Stimulated activated CD4-positive, alpha-beta T cell treated with anti-CD3 and anti-CD28 coated beads, Interleukin-15, amount 100 ng/mL, for 1 hour (primary cell): ENCODE data around the gene LAMB3.

ENCODE experiments used
- DNase-seq, 2 donors: peaks; one replicate each; pipeline ENCODE4 v3.0.0-alpha.2; 2020; ENCODE audit warnings: low read depth in 1 of 2, low spot score in 1 of 2

The LAMB3 gene

DNA sequence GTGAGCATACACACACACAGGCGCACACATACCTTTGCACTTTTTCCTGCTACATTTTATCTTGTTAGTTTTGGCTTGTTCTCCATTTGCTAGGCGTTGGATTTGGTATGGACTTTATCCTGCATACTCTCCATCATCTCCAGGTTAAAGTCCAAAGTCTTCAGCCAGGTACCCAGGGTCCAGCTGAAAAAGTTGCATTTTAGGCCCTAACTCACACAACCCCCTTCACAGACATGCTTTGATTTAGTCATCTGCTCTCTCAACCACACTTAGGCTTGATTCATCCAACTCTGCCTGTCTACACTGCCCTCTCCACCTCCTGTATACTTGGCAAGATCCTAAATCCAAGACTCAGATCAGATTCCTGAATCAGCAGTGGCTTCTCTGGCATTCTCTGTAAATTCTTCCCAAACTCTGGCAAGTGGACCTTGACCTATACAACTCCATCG, 10.7 kb upstream of the LAMB3 start:
- no peak for DNase-seq

GRCh38 chr1:209661071-209661470, 8.8 kb upstream of the LAMB3 start:
- DNase-seq: no peak

- DNase-seq: no peak
Observed at GRCh38 chr1:209659909-209660308, 7.7 kb upstream of the LAMB3 start.

GRCh38 chr1:209657918-209658317, 5.7 kb upstream of the LAMB3 start:
- DNase-seq: no peak

GRCh38 chr1:209657140-209657879, 5.1 kb upstream of the LAMB3 start:
- DNase-seq: no peak

- no peak for DNase-seq
Observed at GRCh38 chr1:209655411-209656231, 3.4 kb upstream of the LAMB3 start.

- no peak for DNase-seq
Observed at GRCh38 chr1:209653915-209654351, 1.7 kb upstream of the LAMB3 start.

DNA sequence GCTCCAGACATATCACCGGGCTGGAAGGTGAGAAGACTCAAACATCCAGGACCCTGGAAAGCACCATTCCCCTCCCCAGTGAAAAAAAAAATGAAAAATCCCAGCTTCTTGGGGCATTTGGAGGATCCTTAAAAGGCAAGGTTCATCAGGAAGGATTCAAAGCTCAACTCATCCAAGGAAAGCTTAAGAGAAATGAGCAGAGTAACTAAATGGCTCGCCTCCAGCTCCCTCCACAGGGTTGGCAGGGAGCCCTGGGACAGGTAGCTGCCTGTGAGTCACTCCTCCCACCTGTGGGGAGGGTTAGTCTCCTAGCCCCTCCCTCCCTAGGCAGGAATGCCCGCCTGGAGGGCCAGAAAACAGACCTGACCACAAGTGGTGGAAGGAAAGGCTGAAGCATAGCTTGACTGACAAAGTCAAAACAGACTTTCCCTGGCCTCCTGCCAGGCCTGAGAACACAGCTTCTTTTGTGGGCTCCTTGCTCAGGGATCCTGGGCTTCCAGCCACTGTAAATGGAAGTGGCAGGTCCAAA, 712 bp upstream of the LAMB3 start:
- peak in 1 of 2 donors; percentile 17 for DNase-seq

DNA sequence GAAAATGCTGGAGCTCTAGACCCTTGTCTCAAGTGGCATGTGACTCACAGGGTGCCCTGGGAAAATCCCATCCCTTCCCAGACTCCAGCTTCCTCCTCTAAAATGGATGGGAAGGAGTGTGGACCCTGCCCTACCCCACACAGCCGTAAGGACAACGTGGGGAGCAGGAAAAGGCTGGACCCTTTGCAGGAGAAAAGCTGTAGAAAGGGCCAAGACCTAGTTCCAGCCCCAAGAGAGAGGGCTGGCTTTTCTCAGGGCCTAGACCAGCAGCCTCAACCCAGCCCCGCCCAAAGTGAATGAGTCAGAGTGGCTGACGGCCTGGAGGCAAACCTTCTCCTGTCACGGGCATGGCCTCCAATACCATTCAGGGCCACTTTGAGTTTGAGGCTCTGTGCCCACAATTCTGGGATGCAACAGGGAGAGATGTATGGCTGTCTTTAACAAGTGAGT, 1.1 kb downstream of the LAMB3 start:
- DNase-seq: peak in 1 of 2 donors; percentile 21

GRCh38 chr1:209650454-209650853, 1.8 kb downstream of the LAMB3 start:
- DNase-seq: no peak

DNA sequence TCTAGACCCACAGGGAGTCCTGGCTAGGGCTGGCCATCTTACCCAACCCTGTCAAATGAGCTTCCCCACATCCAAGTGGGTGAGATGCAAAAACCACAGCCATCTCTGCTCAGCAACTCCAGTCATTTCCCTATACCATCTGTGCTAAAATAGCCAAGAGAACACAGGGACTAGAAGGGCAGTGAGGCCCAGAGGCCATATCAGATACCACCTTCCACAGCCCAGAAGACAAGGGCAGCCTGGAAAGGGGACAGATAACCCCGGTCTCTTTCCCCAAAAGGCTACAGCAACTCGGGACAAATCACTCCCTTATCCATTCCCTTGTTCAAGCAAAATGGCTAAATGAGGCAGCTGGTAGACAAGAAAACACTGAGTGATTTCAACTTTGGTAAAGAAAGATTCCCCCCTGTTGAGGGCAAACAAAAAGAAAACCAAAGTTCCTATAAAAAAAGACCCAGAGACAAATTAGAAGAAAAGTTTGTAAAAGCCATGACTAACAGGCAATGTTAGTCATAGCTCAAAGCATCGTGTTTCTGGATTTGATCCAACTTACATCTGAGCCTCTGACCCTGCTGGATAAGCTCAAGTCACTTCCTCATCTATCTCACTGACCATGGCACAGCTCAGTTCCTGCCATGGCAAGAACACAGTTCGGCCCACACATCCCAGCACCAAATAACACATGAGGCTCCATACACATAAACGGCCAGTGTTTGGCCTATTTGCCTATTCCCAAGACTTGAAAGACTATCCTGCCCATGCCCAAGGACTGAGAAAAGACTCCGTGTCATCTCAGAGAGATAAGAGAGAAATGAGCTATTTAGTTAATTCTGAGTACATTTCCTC, 3.1 kb downstream of the LAMB3 start:
- no peak for DNase-seq

DNA sequence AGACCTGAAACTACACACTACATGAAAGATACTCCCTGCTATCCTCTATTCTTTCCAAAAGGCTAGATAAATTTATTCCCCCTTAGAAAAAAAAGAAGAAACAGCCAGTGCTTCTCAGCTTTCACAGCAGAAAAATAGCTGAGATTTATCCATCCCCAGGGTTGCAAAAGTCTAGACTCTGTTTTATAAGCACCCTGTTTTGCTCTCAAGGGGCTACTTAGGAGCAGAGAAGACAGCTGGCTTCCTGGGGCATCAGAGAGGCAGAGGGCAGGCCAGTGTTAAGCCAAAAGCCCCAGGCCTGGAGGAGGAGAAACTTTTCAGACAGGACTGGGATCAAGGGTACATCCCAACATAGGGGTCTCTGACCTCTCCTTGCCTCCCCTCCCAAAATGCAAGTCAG, 3.9 kb downstream of the LAMB3 start:
- DNase-seq: no peak

DNA sequence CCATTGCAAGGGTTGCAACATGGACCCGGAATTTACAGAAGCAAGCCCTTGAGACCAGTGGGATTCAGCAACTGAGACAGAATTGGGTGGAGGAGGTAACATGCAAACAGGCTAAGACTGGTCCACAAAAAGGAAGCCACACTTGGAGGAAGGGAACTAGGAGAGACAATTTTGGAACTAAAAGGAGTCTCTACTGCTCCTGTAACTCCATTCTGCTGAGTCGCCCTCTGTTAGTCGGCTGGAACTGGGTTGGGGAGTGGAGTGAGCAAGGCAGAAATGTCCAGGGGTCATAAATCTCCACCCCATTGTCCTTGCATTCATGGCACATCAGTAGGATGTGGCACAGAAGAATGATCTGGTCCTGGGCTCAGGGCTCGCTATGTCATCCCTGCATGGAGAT, 5.1 kb downstream of the LAMB3 start:
- no peak for DNase-seq

DNA sequence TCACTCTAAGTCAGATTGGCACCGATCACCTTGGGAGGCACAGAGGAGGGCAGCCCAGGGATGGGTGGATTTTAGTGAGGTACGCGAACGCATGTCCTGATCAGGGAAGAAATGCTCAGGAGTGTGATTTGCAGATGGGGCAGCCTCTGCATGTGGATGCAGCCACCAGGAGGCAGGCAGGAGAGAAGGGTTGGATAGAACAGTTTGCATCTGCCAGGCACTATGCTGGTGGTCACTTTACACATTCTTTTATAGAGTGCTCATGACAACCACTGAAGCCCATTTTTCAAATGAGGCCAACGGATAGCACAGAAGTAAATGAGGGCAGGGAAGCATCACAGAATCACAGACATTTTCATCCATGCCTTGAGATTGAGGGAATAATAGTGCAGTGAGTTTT, 5.7 kb downstream of the LAMB3 start:
- no peak for DNase-seq

DNA sequence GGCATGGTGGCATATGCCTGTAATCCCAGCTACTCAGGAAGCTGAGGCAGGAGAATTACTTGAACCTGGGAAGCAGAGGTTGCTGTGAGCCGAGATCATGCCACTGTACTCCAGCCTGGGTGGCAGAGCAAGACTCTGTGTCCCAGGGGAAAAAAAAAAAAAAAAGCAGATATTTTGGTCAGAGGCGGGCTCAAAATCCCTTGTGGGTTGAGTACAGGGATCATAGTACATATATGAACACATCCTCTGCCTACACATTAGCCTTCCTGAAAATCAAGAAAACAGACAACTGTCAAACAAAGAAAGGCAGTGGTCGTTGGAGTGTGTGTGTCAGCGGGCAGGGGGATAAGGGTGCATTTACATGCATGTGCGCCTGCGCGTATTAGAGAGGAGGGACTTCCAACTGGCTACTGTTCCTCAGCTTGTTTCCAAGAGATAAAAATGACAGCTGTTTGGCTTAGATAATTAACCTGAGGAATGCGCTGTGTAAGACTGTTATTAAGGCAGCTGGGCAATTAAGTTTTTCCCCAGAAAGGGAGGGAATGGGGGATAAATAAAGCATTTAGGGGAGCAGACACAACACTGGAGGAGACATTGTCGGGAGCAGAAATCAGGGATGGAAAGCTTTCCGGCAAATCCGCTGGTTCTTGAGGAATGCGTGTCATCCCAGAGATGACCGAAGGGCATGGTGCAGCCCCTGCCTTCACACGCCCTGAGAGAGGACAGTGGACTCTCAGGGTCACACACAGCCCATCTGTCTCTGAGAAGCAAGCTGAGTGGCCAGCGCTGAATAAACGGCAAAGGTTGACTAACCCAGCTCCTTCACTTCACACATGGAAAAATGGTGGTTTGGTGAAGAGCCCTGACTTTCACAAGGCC, 6.4 kb downstream of the LAMB3 start:
- DNase-seq: no peak

DNA sequence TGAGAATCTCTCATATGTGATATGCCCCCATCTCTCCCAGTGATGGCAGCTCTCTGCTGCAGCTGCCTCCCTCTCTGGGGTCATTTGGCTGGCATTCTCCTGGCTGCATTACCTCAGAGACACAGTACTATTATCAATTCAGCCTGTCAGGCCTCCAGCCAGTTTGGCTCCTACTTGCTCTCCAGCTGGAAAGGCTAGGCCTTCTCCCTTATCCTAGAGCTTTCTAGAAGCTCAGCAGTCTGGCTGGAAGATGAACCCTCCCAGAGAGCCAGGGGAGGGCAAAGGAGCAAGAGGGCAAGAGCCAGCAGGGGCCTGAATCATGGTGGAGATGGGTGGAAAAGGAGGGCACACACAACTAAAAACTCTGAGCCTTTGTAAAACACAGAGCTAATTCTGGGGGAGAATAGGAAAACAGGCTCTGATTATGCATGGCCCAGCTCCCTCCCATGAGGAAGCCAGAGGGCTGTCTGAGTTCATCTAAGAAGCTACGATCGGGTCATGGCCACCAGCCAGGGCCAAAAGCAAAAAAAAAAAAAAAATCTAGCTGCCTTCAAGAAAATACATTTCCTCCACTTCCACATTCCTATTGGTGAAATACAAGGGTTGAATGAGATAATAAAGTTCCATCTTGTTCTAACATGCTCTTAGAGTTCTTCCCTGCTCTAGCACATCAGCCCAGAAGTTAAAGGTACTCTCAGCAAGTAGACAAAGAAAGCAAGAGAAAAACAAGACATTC, 8.8 kb downstream of the LAMB3 start:
- DNase-seq: no peak

- DNase-seq: no peak
Observed at GRCh38 chr1:209642816-209643215, 9.4 kb downstream of the LAMB3 start.

- no peak for DNase-seq
Observed at GRCh38 chr1:209641832-209642172, 10.4 kb downstream of the LAMB3 start.

- no peak for DNase-seq
Observed at GRCh38 chr1:209635850-209636249, 16.4 kb downstream of the LAMB3 start.
